Measurements from ENCODE around the gene PGS1.

DNA sequence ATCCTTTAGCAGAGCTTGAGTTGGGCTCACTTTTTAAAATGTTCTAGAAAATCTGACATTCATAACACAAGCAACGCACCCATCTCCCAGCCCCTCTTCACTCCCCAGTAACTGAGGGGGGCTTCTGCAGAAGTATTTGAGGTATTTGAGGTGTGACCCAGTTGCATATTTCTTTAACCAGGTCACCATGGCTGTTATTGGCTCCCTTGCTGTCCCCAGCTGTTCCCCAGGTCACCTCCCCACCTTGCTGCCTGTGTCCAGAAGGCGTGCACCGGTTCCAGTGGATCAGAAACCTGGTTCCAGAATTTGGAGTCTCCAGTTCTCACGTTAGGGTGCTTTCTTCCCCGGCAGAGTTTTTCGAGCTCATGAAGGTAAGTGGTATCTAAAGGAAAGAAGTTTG, 13.8 kb downstream of the PGS1 start:
- TF ChIP-seq, protein P1, sequence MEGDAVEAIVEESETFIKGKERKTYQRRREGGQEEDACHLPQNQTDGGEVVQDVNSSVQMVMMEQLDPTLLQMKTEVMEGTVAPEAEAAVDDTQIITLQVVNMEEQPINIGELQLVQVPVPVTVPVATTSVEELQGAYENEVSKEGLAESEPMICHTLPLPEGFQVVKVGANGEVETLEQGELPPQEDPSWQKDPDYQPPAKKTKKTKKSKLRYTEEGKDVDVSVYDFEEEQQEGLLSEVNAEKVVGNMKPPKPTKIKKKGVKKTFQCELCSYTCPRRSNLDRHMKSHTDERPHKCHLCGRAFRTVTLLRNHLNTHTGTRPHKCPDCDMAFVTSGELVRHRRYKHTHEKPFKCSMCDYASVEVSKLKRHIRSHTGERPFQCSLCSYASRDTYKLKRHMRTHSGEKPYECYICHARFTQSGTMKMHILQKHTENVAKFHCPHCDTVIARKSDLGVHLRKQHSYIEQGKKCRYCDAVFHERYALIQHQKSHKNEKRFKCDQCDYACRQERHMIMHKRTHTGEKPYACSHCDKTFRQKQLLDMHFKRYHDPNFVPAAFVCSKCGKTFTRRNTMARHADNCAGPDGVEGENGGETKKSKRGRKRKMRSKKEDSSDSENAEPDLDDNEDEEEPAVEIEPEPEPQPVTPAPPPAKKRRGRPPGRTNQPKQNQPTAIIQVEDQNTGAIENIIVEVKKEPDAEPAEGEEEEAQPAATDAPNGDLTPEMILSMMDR (IDR thresholded peaks at IDR 0.05), result no peak
- no peak for TF ChIP-seq POLR2A (IDR thresholded peaks at IDR 0.05)
- no peak for TF ChIP-seq EP300 (IDR thresholded peaks at IDR 0.05)

Measured in ovary (tissue), 3 donors.